CD4-positive, alpha-beta T cell treated with Interferon alpha-2 for 1 hour (primary cell): ENCODE results near the gene F2.

Experiments
- DNase-seq, 2 donors: peaks; one replicate each; pipeline ENCODE4 v3.0.0-alpha.2; 2020 to 2022

Gene F2

GRCh38 chr11:46743693-46744339 lies 24.8 kb downstream of the F2 start:
- DNase-seq, result no peak

- no peak for DNase-seq
Measured at GRCh38 chr11:46745328-46745727, 26.3 kb downstream of the F2 start.

GRCh38 chr11:46745995-46746394 lies 27.0 kb downstream of the F2 start:
- DNase-seq, result no peak

- no peak for DNase-seq
Measured at GRCh38 chr11:46747150-46747549, 28.1 kb downstream of the F2 start.

- no peak for DNase-seq
Measured at GRCh38 chr11:46755962-46756361, 36.9 kb downstream of the F2 start.

GRCh38 chr11:46759196-46759595 lies 40.2 kb downstream of the F2 start:
- no peak for DNase-seq

- DNase-seq, result no peak
Measured at GRCh38 chr11:46760429-46761128, 41.6 kb downstream of the F2 start.

GRCh38 chr11:46761807-46762206 lies 42.8 kb downstream of the F2 start:
- DNase-seq, result no peak

GRCh38 chr11:46762248-46762647 lies 43.2 kb downstream of the F2 start:
- no peak for DNase-seq

GRCh38 chr11:46766656-46767055 lies 47.6 kb downstream of the F2 start:
- no peak for DNase-seq

- DNase-seq, result no peak
Measured at GRCh38 chr11:46769636-46770221, 50.7 kb downstream of the F2 start.

GRCh38 chr11:46776878-46777277 lies 57.9 kb downstream of the F2 start:
- no peak for DNase-seq

GRCh38 chr11:46778416-46778815 lies 59.4 kb downstream of the F2 start:
- no peak for DNase-seq
